Suprapubic skin (tissue), 3 donors: ENCODE data around the gene ALOXE3.

Source experiments
- POLR2AphosphoS5 ChIP-seq, 3 donors: sonication (generic); formaldehyde crosslinking; IDR thresholded peaks; one replicate each; pipeline ENCODE4 v1.6.1; 2017; ENCODE audit warnings: antibody characterized with exemption in 3 of 3
- TF ChIP-seq, protein P1 (sequence below), 2 donors: fragments of 200-600 bp in 1 of 2; fragments of 450-650 bp in 1 of 2; sonication (generic) in 1 of 2; IDR thresholded peaks; one replicate each; pipeline ENCODE4 v1.5.1; 2016 to 2019; ENCODE audit warnings: antibody characterized with exemption in 2 of 2, mild to moderate bottlenecking in 1 of 2, moderate library complexity in 1 of 2

DNA sequence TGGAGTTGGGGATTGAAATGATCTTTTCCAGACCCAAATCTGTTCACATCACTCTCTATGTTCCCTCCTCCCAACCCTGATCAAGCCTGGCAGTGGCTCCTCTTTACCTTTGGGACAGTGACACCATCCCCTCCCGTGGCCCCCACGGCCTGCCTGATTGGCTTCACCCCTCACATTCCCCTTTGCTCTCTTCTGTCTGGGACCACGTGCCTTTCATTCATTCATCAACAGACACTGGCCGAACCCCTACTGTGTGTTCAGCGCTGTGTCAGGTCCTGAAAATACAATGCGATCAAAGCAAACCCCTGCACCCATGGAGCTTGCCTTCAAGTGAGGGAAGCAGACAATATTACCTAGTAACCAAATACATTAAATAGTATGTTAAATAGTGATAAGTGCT, 28.6 kb downstream of the ALOXE3 start:
- TF ChIP-seq, protein P1, sequence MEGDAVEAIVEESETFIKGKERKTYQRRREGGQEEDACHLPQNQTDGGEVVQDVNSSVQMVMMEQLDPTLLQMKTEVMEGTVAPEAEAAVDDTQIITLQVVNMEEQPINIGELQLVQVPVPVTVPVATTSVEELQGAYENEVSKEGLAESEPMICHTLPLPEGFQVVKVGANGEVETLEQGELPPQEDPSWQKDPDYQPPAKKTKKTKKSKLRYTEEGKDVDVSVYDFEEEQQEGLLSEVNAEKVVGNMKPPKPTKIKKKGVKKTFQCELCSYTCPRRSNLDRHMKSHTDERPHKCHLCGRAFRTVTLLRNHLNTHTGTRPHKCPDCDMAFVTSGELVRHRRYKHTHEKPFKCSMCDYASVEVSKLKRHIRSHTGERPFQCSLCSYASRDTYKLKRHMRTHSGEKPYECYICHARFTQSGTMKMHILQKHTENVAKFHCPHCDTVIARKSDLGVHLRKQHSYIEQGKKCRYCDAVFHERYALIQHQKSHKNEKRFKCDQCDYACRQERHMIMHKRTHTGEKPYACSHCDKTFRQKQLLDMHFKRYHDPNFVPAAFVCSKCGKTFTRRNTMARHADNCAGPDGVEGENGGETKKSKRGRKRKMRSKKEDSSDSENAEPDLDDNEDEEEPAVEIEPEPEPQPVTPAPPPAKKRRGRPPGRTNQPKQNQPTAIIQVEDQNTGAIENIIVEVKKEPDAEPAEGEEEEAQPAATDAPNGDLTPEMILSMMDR (IDR thresholded peaks at IDR 0.05) = no peak
- no peak for TF ChIP-seq POLR2AphosphoS5 (IDR thresholded peaks at IDR 0.05)
